ENCODE measurements around the gene TNKS1BP1. TPM values are rescaled to one million over a fixed set of nuclear protein-coding genes. Genes with fewer than 3 reads are reported as not detected.
"Not testable (repeated sequence)": the region's sequence is repeated elsewhere in the genome, so short reads cannot be mapped to it uniquely, and the experiment has no call there.

The TNKS1BP1 gene
- total and polyA plus RNA-seq, 4 donors: 35.2 to 184 (median 165) TPM

DNA sequence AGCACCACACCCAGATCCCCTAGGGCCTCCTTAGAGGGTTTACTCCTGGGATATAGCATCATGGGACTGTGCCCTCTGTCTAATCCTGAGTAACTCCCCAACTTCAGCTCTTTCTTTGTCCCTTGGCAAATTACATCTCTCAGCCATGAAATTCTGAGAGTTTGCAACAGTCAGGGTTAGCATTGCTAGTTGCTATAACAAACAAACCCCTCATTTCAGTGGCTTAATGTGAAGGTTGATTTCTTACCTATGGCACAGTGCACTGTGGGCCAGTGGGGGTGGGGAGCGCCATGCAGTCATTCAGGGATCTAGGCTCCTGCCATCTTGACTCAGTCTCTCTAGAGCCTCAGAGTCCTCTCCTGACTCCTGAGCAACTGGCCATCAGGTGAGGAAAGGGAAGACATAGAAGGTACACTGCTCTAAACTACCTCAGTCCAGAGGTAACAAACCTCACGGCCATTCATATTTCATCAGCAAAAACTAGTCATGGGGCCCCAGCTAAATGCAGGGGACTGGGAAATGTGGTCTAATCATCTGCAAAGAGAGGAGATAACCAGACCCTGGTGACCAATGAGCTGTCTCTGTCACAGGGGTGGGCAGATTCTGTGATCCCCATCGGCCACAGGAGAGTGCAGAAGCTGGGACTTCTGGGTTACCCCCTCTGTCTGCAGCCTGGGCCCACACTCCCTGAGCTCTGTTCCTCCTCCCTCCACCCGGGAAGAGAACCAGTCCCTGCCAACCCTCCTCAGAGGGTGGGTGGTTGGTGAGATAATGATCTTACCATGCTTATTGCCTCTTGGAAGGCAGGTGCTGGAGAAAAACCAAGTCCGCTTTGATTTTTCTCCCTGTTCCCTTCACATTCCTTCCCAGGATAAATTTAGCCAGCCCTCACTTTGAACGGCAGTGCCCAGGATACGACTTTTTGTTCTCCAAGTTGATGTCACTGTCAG is 38.7 kb upstream of the TNKS1BP1 start:
- intact Hi-C loops (cut with DNase I): no loop called here
- DNase-seq (peak in 1 of 2 donors; percentile 26), ATAC-seq (ENCODE audit: low FRiP score) (no peak)
- Histone ChIP-seq H3K27ac (ENCODE audit: low read depth in 1 of 2, low read length in 2 of 2) (no peak overlapping the region), H3K4me3 (ENCODE audit: low read length in 2 of 2) (no peak overlapping the region), H3K36me3 (ENCODE audit: control insufficient read depth in 1 of 2, insufficient read depth in 2 of 2, low read length in 1 of 2) (no peaks in the 10 kb centered on the region), H3K9me3 (ENCODE audit: control insufficient read depth, low read length) (no peaks in the 10 kb centered on the region), H3K4me1 (ENCODE audit: control insufficient read depth in 1 of 2, insufficient read depth in 2 of 2, low read length in 2 of 2) (no peaks in the 10 kb centered on the region), H3K27me3 (ENCODE audit: control insufficient read depth in 1 of 2, insufficient read depth in 2 of 2, low read length in 1 of 2) (no peaks in the 10 kb centered on the region)
- 31% methylated on average over 7 of the region's 7 CpGs for WGBS, 2 donors

DNA sequence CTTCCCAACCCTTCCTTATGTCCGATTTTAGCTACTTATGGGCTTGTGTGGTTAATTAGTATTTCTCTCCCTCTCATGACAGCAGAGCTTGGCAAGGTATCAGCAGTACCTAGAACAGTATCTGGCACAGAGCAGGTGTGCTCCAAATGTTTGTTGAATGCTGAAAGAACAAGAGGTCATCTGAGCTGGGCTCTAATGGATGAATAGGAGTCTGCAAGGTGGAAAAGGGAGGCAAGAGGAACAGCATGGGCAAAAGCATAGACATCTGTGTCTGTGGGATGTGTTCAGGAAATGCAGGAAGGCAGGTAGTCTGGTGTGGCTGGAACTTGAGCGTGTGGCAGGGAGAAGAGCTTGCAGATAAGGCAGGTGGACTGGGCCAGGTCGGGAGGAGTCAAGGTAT is 37.2 kb upstream of the TNKS1BP1 start:
- WGBS, 2 donors: 83 to 86% methylated on average over 3 of the region's 3 CpGs
- Histone ChIP-seq H3K9me3 (ENCODE audit: control insufficient read depth, low read length) (no peaks in the 10 kb centered on the region), H3K27ac (ENCODE audit: low read depth in 1 of 2, low read length in 2 of 2) (no peak overlapping the region), H3K4me1 (ENCODE audit: control insufficient read depth in 1 of 2, insufficient read depth in 2 of 2, low read length in 2 of 2) (no peaks in the 10 kb centered on the region), H3K27me3 (ENCODE audit: control insufficient read depth in 1 of 2, insufficient read depth in 2 of 2, low read length in 1 of 2) (no peaks in the 10 kb centered on the region), H3K4me3 (ENCODE audit: low read length in 2 of 2) (no peak overlapping the region), H3K36me3 (ENCODE audit: control insufficient read depth in 1 of 2, insufficient read depth in 2 of 2, low read length in 1 of 2) (no peaks in the 10 kb centered on the region)
- DNase-seq (peak in 1 of 2 donors; percentile 13), ATAC-seq (ENCODE audit: low FRiP score) (no peak)
- intact Hi-C loops (cut with DNase I): no loop called here

DNA sequence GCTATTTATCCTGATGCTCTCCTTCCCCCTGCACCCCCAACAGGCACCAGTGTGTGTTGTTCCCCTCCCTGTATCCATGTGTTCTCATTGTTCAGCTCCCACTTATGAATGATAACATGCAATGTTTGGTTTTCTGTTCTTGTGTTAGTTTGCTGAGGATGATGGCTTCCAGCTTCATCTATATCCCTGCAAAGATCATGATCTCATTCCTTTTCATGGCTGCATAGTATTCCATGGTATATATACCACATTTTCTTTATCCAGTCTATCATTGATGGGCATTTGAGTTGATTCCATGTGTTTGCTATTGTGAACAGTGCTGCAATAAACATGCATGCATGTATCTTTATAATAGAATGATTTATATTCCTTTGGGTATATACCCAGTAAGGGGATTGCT is 36.7 kb upstream of the TNKS1BP1 start:
- H3K4me1 ChIP-seq (ENCODE audit: control insufficient read depth in 1 of 2, insufficient read depth in 2 of 2, low read length in 2 of 2); ATAC-seq (ENCODE audit: low FRiP score); intact Hi-C loops (cut with DNase I); H3K9me3 ChIP-seq (ENCODE audit: control insufficient read depth, low read length); H3K36me3 ChIP-seq (ENCODE audit: control insufficient read depth in 1 of 2, insufficient read depth in 2 of 2, low read length in 1 of 2); H3K27me3 ChIP-seq (ENCODE audit: control insufficient read depth in 1 of 2, insufficient read depth in 2 of 2, low read length in 1 of 2); DNase-seq; H3K27ac ChIP-seq (ENCODE audit: low read depth in 1 of 2, low read length in 2 of 2); H3K4me3 ChIP-seq (ENCODE audit: low read length in 2 of 2): not testable (repeated sequence)

DNA sequence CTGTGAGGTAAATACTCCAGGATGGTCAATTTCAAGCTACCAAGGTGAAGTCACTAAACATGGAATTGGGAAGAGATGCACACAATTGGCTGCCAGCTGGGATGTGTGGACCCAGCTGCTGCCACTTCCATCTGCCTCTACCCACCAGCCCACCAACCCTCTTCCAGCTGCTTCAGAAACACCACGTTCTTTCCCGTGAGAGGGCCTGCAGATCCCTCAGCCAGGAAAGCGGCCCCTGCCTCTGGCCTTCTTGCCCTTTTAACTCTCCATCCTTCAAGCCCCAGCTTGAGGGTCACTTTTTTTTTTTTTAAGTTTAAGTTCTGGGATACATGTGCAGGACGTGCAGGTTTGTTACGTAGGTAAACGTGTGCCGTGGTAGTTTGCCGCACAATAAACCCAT is 36.2 kb upstream of the TNKS1BP1 start:
- Histone ChIP-seq H3K4me3 (ENCODE audit: low read length in 2 of 2) (no peak overlapping the region), H3K4me1 (ENCODE audit: control insufficient read depth in 1 of 2, insufficient read depth in 2 of 2, low read length in 2 of 2) (no peaks in the 10 kb centered on the region), H3K27me3 (ENCODE audit: control insufficient read depth in 1 of 2, insufficient read depth in 2 of 2, low read length in 1 of 2) (no peaks in the 10 kb centered on the region), H3K27ac (ENCODE audit: low read depth in 1 of 2, low read length in 2 of 2) (no peak overlapping the region), H3K9me3 (ENCODE audit: control insufficient read depth, low read length) (no peaks in the 10 kb centered on the region), H3K36me3 (ENCODE audit: control insufficient read depth in 1 of 2, insufficient read depth in 2 of 2, low read length in 1 of 2) (no peaks in the 10 kb centered on the region)
- no peak for ATAC-seq (ENCODE audit: low FRiP score)
- WGBS, 2 donors: 92 to 93% methylated on average over 8 of the region's 8 CpGs
- DNase-seq: peak in 1 of 2 donors; percentile 38
- intact Hi-C loops (cut with DNase I): no loop called here

DNA sequence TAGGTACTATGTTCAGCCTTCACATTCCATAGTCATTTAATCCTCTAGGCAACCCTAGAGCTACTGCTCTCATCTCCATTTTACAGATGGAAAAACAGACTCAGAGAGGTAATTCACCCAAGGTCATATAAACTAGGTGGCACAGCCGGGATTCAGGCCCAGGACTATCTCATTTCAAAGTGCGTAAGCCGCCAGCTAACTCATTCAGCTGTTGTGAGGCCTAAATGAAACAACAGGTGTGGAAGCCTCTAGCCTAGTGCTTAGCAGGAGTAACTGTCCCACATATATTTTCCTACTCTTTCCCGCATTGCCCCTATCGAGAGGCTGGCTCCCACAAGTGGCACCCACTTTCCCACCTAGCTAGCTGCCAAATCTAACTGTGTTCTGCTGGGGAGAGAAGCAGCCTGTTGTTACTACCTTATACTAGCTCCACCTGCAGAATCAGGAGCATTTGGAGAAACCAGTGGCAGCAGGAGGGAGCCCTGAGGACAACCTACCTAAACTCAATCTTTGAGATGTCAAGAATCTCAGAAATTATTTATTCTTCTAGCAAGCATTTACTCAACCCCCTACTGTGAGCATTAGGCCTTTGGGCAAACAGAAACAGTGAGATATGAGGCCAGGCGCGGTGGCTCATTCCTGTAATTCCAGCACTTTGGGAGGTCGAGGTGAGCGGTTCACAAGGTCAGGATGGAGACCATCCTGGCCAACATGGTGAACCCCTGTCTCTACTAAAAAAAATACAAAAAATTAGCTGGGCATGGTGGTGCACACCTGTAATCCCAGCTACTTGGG is 35.3 kb upstream of the TNKS1BP1 start:
- no peak overlapping the region for H3K4me3 ChIP-seq (ENCODE audit: low read length in 2 of 2)
- peak in 1 of 2 donors; percentile 11 for DNase-seq

DNA sequence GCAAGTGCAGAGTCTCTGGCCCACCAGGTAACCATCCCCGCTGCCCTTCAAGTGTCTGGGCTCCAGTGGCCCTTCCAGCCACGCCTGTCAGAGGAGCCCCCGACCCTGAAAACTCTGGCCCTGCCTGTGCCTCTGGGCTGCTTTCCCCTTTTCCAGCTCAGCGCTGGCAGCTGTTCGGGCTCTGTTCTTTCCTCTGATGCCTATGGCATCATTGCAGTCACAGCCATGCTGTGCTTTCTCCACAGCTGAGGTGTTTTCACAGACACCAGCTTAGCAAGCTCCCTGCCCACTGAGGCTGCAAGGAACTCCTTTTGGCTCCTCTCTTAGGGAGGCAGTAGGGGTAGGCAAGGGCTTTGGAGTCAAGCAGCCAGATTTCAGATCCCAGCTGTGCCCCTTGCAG is 34.6 kb upstream of the TNKS1BP1 start:
- Histone ChIP-seq H3K27me3 (ENCODE audit: control insufficient read depth in 1 of 2, insufficient read depth in 2 of 2, low read length in 1 of 2) (no peaks in the 10 kb centered on the region), H3K36me3 (ENCODE audit: control insufficient read depth in 1 of 2, insufficient read depth in 2 of 2, low read length in 1 of 2) (no peaks in the 10 kb centered on the region), H3K4me1 (ENCODE audit: control insufficient read depth in 1 of 2, insufficient read depth in 2 of 2, low read length in 2 of 2) (no peaks in the 10 kb centered on the region), H3K27ac (ENCODE audit: low read depth in 1 of 2, low read length in 2 of 2) (no peak overlapping the region), H3K9me3 (ENCODE audit: control insufficient read depth, low read length) (no peaks in the 10 kb centered on the region), H3K4me3 (ENCODE audit: low read length in 2 of 2) (no peak overlapping the region)
- WGBS, 2 donors: 77 to 86% methylated on average over 5 of the region's 5 CpGs
- intact Hi-C loops (cut with DNase I): no loop called here
- ATAC-seq (ENCODE audit: low FRiP score) (no peak), DNase-seq (peak in 1 of 2 donors; percentile 50)

More for the DNA sequence above, 35.3 kb upstream of the TNKS1BP1 start:
- no peak overlapping the region for H3K27ac ChIP-seq (ENCODE audit: low read depth in 1 of 2, low read length in 2 of 2)
- H3K4me1 ChIP-seq (ENCODE audit: control insufficient read depth in 1 of 2, insufficient read depth in 2 of 2, low read length in 2 of 2): no peaks in the 10 kb centered on the region
- no peaks in the 10 kb centered on the region for H3K9me3 ChIP-seq (ENCODE audit: control insufficient read depth, low read length)
- ATAC-seq (ENCODE audit: low FRiP score): no peak
- no peaks in the 10 kb centered on the region for H3K36me3 ChIP-seq (ENCODE audit: control insufficient read depth in 1 of 2, insufficient read depth in 2 of 2, low read length in 1 of 2)
- WGBS, 2 donors: 87 to 88% methylated on average over 9 of the region's 9 CpGs
- no peaks in the 10 kb centered on the region for H3K27me3 ChIP-seq (ENCODE audit: control insufficient read depth in 1 of 2, insufficient read depth in 2 of 2, low read length in 1 of 2)
- intact Hi-C loops (cut with DNase I): no loop called here

DNA sequence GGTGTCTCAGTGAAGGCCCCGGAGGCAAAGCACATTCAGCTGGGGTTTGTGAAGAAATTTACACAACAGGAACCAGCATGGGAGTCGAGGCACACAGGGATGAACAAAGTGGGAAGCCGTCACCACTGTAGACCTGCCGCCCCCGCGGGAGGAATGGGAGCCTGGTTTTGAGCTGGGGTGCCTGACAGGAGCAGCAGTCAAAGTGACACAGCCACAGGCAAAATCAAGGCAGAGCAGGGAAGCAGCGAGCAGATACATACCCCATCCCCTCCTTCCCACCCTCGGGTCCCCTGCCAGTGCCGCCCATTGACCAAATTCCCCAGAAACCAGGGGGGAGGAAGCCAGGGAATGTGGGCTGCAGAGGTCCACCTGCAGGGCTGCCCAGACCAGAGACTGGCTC is 34.2 kb upstream of the TNKS1BP1 start:
- WGBS, 2 donors: 68 to 76% methylated on average over 7 to 9 of the region's 9 CpGs
- no peak overlapping the region for H3K27ac ChIP-seq (ENCODE audit: low read depth in 1 of 2, low read length in 2 of 2)
- H3K9me3 ChIP-seq (ENCODE audit: control insufficient read depth, low read length): no peaks in the 10 kb centered on the region
- ATAC-seq (ENCODE audit: low FRiP score) (no peak), DNase-seq (peak in 1 of 2 donors; percentile 56)
- H3K4me3 ChIP-seq (ENCODE audit: low read length in 2 of 2): no peak overlapping the region
- no peaks in the 10 kb centered on the region for H3K4me1 ChIP-seq (ENCODE audit: control insufficient read depth in 1 of 2, insufficient read depth in 2 of 2, low read length in 2 of 2)
- intact Hi-C loops (cut with DNase I): no loop called here
- no peaks in the 10 kb centered on the region for H3K27me3 ChIP-seq (ENCODE audit: control insufficient read depth in 1 of 2, insufficient read depth in 2 of 2, low read length in 1 of 2)
- no peaks in the 10 kb centered on the region for H3K36me3 ChIP-seq (ENCODE audit: control insufficient read depth in 1 of 2, insufficient read depth in 2 of 2, low read length in 1 of 2)

DNA sequence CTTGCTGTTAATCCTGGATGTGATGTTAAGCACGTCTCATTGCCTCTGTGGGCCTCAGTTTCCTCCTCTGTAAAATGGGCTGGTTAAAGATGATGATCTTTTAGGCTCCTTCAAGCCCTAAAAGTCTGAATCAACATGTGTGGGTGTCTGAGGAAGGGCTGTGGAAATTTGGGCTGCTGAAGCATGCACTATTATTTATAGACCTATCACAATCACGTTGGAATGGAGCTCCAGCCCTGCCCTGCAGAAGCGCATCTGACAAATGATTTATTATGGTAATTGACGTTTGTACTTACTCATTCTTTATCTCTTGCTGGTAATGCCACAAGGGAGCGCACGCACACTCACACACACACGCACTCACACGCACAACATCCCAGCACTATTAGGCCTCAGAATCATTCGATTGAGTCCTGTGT is 33.8 kb upstream of the TNKS1BP1 start:
- H3K27me3 ChIP-seq (ENCODE audit: control insufficient read depth in 1 of 2, insufficient read depth in 2 of 2, low read length in 1 of 2): no peaks in the 10 kb centered on the region
- no peaks in the 10 kb centered on the region for H3K36me3 ChIP-seq (ENCODE audit: control insufficient read depth in 1 of 2, insufficient read depth in 2 of 2, low read length in 1 of 2)
- 74 to 75% methylated on average over 9 of the region's 9 CpGs for WGBS, 2 donors
- DNase-seq (peak in 1 of 2 donors; percentile 38), ATAC-seq (ENCODE audit: low FRiP score) (no peak)
- H3K27ac ChIP-seq (ENCODE audit: low read depth in 1 of 2, low read length in 2 of 2): no peak overlapping the region
- intact Hi-C loops (cut with DNase I): no loop called here
- H3K4me3 ChIP-seq (ENCODE audit: low read length in 2 of 2): no peak overlapping the region
- H3K9me3 ChIP-seq (ENCODE audit: control insufficient read depth, low read length): no peaks in the 10 kb centered on the region
- no peaks in the 10 kb centered on the region for H3K4me1 ChIP-seq (ENCODE audit: control insufficient read depth in 1 of 2, insufficient read depth in 2 of 2, low read length in 2 of 2)

Data from aorta (tissue), 5 donors.